Stimulated activated CD8-positive, alpha-beta memory T cell treated with anti-CD3 and anti-CD28 coated beads, Interleukin-2, amount 100 ng/mL, for 1 hour (primary cell): ENCODE results near the gene IRF3.
"Not testable (repeated sequence)": the region's sequence is repeated elsewhere in the genome, so short reads cannot be mapped to it uniquely, and the experiment has no call there.

Experiments
- DNase-seq, 2 donors: peaks; one replicate each; pipeline ENCODE4 v3.0.0-alpha.2; 2020; ENCODE audit warnings: low read depth in 2 of 2

IRF3 gene

DNA sequence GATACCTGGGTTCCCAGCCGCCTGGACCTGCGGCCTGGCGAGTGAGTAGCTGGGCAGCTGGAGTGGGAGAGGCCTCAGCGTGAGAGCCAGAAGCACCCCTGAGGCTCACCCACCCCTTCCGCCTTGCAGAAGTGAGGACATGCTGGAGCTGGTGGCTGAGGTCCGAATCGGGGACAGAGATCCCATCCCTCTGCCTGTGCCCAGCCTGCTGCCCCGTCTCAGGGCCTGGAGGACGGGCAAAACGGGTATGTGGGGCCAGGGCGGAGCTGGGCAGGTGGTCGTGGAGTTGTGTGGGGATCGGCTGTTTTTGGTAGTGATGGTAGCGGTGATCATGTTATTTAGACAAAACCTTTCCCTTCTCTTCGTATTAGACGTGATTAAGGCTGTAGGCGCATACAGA lies 19.1 kb downstream of the IRF3 start:
- no peak for DNase-seq

GRCh38 chr19:49645995-49646394 lies 19.7 kb downstream of the IRF3 start:
- DNase-seq: no peak

DNA sequence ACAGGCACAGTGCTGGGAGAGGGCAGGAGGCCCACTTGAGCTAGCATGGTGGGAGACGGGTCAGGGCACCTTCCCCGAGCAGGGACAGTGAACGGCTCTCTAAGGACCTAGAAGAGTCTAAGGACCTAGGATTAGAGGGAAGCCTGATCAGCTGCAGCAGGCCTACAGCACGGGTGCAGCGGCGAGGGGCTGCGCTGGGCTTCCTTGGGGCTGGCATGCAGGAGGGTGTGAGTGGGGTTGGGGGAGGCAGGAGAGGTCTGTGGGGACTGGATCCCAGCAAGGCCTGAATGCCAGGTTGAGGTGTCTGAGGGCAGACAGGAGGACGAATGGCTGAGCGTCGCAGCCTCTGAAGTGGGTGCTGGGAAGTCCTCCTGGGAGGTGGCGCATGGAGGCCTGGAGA lies 20.1 kb downstream of the IRF3 start:
- DNase-seq: no peak

- no peak for DNase-seq
Measured at GRCh38 chr19:49643466-49643865, 22.2 kb downstream of the IRF3 start.

DNA sequence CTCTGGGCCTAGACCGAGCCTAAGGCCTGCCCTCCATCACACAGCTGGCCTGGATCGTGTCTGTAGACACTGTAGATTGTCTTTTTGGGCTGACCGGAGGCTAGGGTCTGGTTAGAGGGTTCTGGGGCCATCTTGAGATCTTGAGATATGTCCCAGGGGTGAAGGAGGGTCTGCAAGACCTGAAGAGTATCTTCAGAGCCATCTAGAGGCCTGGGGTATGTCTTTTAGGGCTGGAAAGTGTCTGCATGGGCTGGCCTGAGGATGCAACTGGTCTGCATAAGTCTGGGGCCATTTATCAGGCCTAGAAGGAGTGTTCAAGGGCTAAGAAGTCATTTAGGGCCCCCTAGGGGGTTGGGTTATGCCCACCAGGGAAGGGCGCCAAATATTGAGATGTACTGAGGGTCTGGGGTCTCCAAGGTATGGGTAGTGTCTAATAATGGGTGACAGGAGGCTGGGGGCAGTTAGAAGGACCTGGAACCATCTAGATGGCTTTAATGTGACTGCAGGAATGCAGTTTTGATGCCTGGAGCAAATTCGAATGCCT lies 23.1 kb downstream of the IRF3 start:
- DNase-seq: no peak

GRCh38 chr19:49641688-49642491 lies 23.8 kb downstream of the IRF3 start, which contains the start of gene SCAF1:
Gene SCAF1 (plus strand): TSS chr19:49642209. CDS start chr19:49645027, 2,818 bp downstream.
- peak; percentile 98 to 99 for DNase-seq

- peak; percentile 98 to 99 for DNase-seq
Measured at GRCh38 chr19:49640113-49640898, 25.4 kb downstream of the IRF3 start, which contains the start of gene RRAS. Gene RRAS (minus strand): TSS chr19:49640143. CDS start chr19:49640098, 45 bp downstream.

- DNase-seq: no peak
Measured at GRCh38 chr19:49639401-49640112, 26.1 kb downstream of the IRF3 start.

GRCh38 chr19:49637821-49638738 lies 27.6 kb downstream of the IRF3 start:
- DNase-seq: no peak

DNA sequence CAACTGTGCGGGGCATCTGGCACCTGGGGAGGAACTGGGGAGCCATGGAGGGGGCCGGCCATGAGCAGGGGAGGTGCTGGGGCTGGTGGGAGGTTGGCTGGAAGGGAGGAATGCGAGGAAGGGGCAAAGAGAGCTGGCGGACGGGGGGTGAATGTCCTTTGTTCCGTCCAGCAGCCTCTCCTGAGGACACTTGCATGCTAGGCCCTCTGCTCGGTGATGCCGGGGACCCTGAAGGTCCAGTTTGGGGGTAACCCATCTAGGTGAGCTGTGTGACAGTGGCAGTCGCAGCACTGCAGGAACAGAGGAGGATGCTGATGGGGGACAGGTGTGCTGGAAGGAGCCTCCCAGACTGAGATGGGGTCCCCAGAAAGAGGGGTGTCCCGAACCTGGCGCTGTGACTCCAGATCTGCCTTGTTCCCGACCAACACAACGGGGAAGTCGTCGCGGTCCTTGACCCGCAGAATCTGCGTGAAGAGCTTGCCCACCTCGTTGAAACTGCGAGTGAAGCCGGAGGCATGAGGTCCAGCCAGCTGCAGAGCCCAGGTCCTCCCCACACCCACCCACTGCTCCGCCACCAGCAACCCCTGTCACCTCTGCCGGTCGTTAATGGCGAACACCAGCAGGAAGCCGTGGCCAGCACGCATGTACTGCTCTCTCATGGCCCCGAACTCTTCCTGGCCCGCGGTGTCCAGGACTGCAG lies 29.3 kb downstream of the IRF3 start:
- DNase-seq: no peak

DNA sequence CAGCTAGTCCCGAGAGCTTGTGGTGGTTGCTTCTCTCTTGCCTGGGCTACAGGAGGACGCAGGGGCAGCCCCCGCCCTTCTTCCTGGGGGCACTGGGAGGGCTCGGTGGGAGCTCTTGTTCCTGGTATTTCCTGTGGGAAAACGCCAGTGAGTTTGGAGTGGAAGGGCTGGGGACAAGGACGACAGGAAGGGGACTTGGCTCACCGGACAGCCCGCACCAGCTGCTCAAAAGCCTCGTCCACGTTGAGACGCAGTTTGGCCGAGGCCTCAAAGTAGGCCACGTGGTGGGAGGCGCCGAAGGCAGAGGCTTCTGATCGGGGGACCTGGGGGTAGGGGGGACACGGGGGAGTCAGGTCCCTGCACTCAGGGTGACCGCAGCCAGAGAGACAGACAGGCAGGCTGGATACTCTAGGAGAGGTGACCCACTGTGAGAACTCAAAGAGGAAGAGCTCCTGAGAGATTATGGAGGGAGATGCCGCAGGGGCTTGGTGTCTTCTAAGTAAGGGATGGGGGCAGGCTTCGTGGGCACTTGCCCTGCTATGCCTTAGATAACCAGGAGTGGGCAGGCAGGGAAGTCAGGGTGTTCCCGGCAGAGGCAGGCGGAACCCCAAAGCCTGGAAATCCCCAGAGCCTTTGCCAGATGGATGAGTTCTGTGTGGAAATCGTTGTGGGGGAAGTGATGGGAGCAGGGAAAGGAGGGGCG lies 30.0 kb downstream of the IRF3 start:
- DNase-seq: no peak

DNA sequence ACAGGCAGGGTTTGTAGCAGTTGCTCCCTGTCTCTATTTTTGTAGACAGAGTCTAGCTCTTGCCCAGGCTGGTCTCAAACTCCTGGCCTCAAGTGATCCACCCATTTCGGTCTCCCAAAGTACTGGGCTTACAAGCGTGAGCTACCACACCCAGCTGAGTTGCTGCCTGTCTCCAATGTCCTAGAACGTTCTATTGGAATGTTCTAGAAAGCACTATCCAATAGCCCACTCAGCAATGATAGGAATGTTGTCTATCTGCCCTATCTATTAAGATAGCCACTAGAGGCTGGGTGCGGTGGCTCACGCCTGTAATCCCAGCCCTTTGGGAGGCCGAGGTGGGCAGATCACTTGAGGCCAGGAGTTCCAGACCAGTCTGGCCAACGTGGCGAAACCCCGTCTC lies 32.4 kb downstream of the IRF3 start:
- DNase-seq: not testable (repeated sequence)

DNA sequence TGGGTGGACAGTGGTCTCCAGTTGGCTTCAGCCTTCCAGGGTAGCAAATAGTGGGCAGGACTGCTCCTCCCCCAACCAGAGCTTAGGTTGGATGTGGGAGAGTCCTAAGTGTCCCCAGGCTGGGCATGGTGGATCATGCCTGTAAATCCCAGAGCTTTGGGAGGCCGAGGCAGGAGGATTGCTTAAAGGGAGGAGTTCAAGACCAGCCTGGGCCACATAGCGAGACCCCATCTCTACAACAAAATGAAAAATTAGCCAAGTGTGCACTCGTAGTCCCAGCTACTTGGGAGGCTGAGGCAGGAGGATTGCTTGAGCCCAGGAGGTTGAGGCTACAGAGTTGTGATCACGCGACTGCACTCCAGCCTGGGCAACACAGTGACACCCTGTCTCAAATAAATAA lies 33.1 kb downstream of the IRF3 start:
- no peak for DNase-seq

DNA sequence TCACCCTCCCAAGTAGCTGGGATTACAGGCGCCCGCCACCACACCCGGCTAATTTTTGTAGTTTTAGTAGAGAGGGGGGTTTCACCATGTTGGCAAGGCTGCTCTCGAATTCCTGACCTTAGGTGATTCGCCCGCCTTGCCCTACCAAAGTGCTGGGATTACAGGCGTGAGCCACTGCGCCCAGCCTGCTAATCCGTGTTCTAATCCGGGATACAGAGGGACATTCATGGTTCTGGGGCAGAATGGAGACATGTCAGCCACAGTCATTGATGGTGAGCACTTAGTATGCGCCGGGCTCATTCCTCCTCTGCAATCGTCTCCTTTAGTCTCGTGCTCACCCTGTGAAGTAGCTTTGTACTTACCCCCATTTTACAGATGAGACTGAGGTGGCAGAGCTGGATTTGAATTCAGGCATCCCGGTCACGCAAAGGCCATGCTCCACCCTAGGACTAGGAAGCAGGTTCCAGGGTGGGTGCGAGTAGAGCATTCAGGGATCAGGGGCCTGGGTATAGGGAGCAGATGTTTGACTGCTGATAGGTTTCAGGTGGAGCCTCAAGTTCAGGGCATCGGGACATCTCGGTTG lies 34.0 kb downstream of the IRF3 start:
- no peak for DNase-seq

DNA sequence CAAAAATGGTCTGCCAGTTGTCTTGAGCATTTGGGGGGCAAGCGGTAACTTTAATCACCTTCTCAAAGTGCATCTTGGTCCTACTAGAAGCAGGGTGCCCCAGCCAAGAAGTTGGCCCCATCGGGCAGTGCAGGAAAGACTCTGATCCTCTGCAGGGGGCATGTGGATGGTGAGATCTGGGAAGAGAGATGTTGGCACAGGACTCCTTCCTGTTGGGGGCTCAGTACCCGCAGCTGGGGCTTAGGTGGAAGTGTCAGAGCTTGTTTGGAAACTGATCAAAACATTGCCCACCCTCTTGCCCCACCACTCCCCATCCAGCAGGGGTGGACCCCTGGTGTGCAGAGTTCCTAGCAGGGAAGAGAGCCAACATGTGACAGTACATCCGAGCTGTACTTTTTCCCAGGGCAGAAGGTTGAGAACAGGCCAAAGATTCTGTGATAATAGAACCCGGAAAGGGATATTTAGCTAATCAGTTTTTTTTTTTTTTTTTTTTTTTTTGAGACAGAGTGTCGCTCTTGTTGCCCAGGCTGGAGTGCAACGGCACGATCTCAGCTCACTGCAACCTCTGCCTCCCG lies 34.6 kb downstream of the IRF3 start:
- DNase-seq: no peak

DNA sequence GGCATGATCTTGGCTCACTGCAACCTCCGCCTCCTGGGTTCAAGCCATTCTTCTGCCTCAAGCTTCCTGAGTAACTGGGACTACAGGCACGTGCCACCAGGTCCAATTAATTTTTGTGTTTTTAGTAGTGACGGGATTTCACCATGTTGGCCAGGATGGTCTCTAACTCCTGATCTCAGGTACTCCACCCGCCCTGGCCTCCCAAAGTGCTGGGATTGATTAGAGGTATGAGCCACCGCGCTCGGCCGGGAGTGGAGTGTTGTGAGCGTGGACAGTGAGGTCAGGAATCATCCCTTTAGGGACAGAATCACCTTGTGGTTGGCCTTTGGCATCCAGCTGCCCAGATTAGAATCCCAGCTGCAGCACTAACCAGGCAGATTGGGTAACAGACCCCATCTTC lies 36.0 kb downstream of the IRF3 start:
- DNase-seq: no peak

DNA sequence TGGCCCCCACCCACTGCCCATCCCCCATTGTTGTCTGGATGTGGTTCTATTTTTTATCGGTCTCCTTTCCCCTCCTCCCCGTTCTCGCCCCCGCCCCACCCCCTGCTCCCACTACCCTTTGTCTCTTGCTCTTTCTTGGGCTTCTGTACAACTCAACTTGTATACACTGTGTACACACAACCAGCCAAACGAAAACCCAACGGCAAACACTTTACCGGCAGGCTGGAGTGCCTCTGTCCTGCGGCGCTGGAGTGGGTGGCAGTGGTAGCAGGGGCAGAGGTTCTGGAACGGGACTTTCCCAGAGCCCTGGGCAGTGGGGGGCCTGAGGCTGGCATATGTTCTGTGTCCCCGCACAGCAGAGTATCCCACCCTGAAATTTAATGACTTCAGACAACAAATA lies 39.4 kb downstream of the IRF3 start:
- no peak for DNase-seq

DNA sequence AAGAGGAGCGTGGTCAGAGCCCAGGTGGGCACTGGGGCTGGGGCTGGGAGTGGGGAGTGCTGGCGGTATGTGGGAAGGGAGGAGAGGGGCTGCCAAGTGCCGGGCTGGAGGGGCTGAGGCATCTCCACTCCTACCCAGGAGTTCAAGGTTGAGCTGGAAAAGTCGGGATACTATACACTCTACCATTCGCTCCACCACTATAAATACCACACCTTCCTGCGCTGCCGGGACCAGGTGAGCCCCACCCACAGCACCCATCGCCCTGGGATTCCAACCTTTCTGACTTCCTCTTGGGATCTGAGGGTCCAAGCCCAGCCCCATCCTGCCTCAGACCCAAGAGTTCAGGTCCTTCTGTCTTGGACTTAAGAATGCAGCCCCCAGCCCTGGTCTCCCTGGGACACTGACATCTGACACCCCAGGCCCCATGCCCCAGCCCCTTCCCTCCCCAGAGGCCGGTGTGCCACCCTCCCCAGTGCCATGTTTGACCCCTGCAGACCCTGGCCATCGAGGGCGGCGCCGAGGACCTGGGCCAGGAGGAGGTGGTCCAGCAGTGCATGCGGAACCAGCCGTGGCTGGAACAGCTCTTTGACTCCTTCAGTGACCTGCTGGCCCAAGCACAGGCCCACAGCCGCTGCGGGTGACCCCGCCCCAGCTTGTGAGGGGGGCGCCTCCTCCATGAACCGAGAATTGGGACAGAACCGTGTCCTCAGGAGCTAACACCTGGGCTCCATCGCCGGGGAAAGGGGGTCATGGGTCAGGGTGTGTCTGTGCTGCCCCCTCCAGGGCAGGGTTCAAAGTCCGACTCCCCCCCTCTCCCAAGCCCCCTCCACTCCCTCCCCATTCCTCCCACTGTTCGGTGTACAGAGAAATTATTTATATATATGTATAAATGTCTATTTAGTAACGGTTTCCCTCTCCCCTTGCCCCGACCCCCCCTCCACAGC lies 40.4 kb downstream of the IRF3 start:
- DNase-seq: no peak
